HepG2 (cell line): Measurements from ENCODE around the gene GPC3. TPM values are rescaled to one million over a fixed set of nuclear protein-coding genes. Genes with fewer than 3 reads are reported as not detected.

Experiments used
- CBX5 ChIP-seq: sonication (generic); formaldehyde crosslinking; IDR thresholded peaks from 2 replicates; pipeline ENCODE4 v1.4.0; 2020; ENCODE audit warnings: missing genetic modification reagents, borderline replicate concordance
- KLF13 ChIP-seq: sonication (generic); formaldehyde crosslinking; IDR thresholded peaks from 2 replicates; pipeline ENCODE4 v1.4.0; 2020; ENCODE audit warnings: mild to moderate bottlenecking, missing genetic modification reagents
- ZBTB20 ChIP-seq: sonication (generic); formaldehyde crosslinking; IDR thresholded peaks from 2 replicates; pipeline ENCODE4 v1.8.1; 2023; ENCODE audit warnings: missing genetic modification reagents, low read depth, mild to moderate bottlenecking, borderline replicate concordance
- ZNF318 ChIP-seq: sonication (generic); formaldehyde crosslinking; IDR thresholded peaks from 2 replicates; pipeline ENCODE4 v1.4.0; 2020; ENCODE audit warnings: mild to moderate bottlenecking, missing genetic modification reagents
- ZNF510 ChIP-seq: sonication (generic); formaldehyde crosslinking; IDR thresholded peaks from 2 replicates; pipeline ENCODE4 v1.4.0; 2020; ENCODE audit warnings: low read depth, mild to moderate bottlenecking, missing genetic modification reagents
- ZNF605 ChIP-seq: sonication (generic); formaldehyde crosslinking; IDR thresholded peaks from 2 replicates; pipeline ENCODE4 v1.8.0; 2022; ENCODE audit warnings: mild to moderate bottlenecking, missing genetic modification reagents
- ZNF879 ChIP-seq: sonication (generic); formaldehyde crosslinking; IDR thresholded peaks from 2 replicates; pipeline ENCODE4 v1.8.1; 2023; ENCODE audit warnings: missing genetic modification reagents
- polyA plus RNA-seq, 8 experiments: library from polyadenylated mRNA; depleted of rRNA in 3 of 8; stranded (reverse) in 7 of 8; unstranded in 1 of 8; fragments of >200 nt; fragmentation: Illumina TruSeq in 4 of 8; extraction: Trizol in 4 of 8; gene quantifications; 2 replicates each; pipeline versions ENCODE4 v1.2.1 to v1.2.3, GENCODE V29; 2011 to 2016; ENCODE audit warnings: low read depth in 4 of 8, missing spikeins in 1 of 8, mixed read lengths in 1 of 8; ENCODE audit not compliant: insufficient read depth in 1 of 8
- total RNA-seq, 5 experiments: library from RNA; depleted of rRNA; stranded (reverse); fragments of >200 nt; fragmentation: Illumina TruSeq; extraction: Trizol; gene quantifications; 2 replicates each; pipeline ENCODE4 v1.2.3, GENCODE V29; 2016; ENCODE audit warnings: low read depth in 1 of 5

Gene GPC3
- total and polyA plus RNA-seq, 2 of the 13 experiments (the other 11 are each of a cell fraction or from before 2014, with no cell fraction given): 1,799 to 3,263 TPM

- no peak for TF ChIP-seq ZNF318 (CRISPR knock-in tag)
- no peak for TF ChIP-seq CBX5
- TF ChIP-seq ZNF510 (CRISPR knock-in tag): no peak
- no peak for TF ChIP-seq ZNF605 (CRISPR knock-in tag)
- TF ChIP-seq ZBTB20 (CRISPR knock-in tag): no peak
- no peak for TF ChIP-seq ZNF879 (CRISPR knock-in tag)
- no peak for TF ChIP-seq KLF13 (CRISPR knock-in tag)
Observed at GRCh38 chrX:133640161-133641015, 345.0 kb downstream of the GPC3 start (continued).
